HG03565 (cell line): ENCODE data around the gene SEC63.
"Not testable (repeated sequence)": the region's sequence is repeated elsewhere in the genome, so short reads cannot be mapped to it uniquely, and the experiment has no call there.

ENCODE experiments used
- ATAC-seq: cut with Tn5 transposase; IDR thresholded peaks from one replicate; pipeline ENCODE4 v1.9.1; 2021; ENCODE audit warnings: mild to moderate bottlenecking, moderate library complexity; ENCODE audit not compliant: unreplicated experiment

Gene SEC63, protein sequence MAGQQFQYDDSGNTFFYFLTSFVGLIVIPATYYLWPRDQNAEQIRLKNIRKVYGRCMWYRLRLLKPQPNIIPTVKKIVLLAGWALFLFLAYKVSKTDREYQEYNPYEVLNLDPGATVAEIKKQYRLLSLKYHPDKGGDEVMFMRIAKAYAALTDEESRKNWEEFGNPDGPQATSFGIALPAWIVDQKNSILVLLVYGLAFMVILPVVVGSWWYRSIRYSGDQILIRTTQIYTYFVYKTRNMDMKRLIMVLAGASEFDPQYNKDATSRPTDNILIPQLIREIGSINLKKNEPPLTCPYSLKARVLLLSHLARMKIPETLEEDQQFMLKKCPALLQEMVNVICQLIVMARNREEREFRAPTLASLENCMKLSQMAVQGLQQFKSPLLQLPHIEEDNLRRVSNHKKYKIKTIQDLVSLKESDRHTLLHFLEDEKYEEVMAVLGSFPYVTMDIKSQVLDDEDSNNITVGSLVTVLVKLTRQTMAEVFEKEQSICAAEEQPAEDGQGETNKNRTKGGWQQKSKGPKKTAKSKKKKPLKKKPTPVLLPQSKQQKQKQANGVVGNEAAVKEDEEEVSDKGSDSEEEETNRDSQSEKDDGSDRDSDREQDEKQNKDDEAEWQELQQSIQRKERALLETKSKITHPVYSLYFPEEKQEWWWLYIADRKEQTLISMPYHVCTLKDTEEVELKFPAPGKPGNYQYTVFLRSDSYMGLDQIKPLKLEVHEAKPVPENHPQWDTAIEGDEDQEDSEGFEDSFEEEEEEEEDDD

GRCh38 chr6:107957909-107958688 lies at the start of gene SEC63:
TSS of gene SEC63 (minus strand) at chr6:107958208. CDS start at chr6:107958009, 199 bp downstream.
- ATAC-seq, result peak; percentile 86

GRCh38 chr6:108005961-108006360 lies 48.0 kb upstream of the SEC63 start:
- no peak for ATAC-seq

DNA sequence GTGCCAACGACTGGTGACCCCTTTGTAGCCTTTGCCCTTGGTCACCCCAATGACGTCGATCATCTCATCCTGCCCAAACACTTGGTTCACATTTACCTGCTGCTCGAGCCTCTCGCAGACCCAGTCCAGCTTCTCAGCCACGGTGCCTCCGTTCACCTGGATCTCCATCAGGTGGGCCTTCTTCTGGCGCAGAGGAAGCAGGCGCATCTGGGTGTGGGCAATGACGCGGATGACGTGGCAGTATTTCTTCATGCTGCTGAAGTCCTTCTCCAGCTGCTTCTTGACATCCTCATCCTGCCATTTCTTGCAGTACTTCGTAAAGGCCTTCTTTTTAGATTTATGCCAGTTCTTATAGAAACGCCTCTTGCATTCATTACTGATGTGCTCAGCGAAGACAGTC lies 46.9 kb upstream of the SEC63 start:
- no peak for ATAC-seq

GRCh38 chr6:108002365-108003221 lies 44.6 kb upstream of the SEC63 start:
- ATAC-seq, result no peak

- ATAC-seq, result no peak
Measured at GRCh38 chr6:108001696-108002231, 43.8 kb upstream of the SEC63 start.

DNA sequence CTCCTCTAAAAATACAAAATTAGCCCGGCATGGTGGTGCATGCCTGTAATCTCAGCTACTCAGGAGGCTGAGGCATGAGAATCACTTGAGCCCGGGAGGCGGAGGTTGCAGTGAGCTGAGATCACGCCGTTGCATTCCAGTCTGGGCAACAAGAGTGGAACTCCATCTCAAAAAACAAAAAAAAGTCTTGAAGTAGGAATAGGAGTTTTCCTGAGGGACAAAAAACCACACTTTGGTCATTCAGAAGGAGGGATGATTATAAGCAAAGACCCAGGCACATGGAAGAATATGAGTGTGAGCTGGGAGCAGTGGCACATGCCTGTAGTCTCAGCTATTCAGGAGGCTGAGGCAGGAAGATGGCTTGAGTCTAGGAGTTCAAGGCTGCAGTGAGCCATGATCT lies 42.3 kb upstream of the SEC63 start:
- ATAC-seq, result not testable (repeated sequence)

- no peak for ATAC-seq
Measured at GRCh38 chr6:107999341-107999740, 41.3 kb upstream of the SEC63 start.

- ATAC-seq, result no peak
Measured at GRCh38 chr6:107991772-107992550, 34.0 kb upstream of the SEC63 start.

GRCh38 chr6:107991061-107991460 lies 33.1 kb upstream of the SEC63 start:
- ATAC-seq, result no peak

GRCh38 chr6:107990587-107990986 lies 32.6 kb upstream of the SEC63 start:
- ATAC-seq, result not testable (repeated sequence)

- ATAC-seq, result no peak
Measured at GRCh38 chr6:107989166-107990094, 31.4 kb upstream of the SEC63 start.

- ATAC-seq, result no peak
Measured at GRCh38 chr6:107988570-107988969, 30.6 kb upstream of the SEC63 start.

DNA sequence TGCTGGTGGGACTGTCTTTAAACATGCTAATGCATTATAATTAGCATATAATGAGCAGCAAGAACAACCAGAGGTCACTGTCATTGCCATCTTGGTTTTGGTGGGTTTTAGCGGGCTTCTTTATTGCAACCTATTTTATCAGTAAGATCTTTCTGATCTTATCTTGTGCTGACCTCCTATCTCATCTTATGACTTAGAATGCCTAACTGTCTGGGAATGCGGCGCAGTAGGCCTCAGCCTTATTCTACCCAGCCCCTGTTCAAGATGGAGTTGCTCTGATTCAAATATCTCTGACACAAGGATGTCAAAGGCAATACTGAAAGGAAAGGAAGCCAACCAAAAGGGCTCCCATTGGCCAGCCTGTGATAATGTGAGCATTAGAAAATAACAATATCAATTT lies 29.8 kb upstream of the SEC63 start:
- no peak for ATAC-seq

- no peak for ATAC-seq
Measured at GRCh38 chr6:107985701-107986100, 27.7 kb upstream of the SEC63 start.

DNA sequence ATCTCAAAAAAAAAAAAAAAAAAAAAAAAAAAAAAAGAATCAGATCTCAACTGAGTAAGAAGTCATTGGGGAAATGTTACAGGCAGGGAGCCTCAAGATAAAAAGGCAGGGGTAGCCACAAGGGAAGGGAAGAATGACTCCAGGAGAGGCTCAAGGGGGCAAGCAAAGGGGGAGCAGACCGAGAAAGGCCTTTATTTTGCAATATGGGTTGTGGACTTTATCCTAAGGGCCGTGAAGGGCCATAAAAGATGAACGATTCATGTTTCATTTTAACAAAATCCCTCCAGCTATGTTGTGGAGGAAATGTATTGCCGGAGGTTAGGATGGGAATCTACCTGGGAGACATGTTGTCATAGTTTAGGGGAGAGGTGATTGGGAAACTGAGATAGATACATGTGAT lies 25.8 kb upstream of the SEC63 start:
- no peak for ATAC-seq

DNA sequence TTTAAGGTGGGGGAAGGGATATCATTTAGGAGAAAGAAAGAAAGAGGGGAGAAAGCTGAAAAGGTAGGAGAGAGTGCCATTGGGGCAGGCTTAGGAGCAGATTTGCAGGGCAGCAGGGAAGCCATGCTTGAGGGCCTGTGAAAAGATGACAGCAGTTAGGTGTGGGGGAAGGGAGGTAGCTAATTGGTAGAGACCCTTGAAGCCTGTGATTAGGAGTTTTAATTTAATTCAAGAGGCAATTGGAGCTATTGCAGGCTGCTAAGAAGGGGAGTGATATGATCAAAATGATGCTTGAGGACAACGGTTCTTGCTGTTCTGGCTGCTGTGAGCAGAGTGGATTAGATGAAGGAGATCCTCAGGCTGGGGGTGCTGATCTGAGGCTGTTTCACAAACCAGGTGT lies 24.5 kb upstream of the SEC63 start:
- no peak for ATAC-seq

GRCh38 chr6:107981695-107982094 lies 23.7 kb upstream of the SEC63 start:
- no peak for ATAC-seq

GRCh38 chr6:107977283-107977682 lies 19.3 kb upstream of the SEC63 start:
- ATAC-seq, result no peak
